Right renal cortex interstitium (tissue), 3 donors: ENCODE results near the gene PECR. TPM values are rescaled to one million over a fixed set of nuclear protein-coding genes. Genes with fewer than 3 reads are reported as not detected.
"Not testable (repeated sequence)": the region's sequence is repeated elsewhere in the genome, so short reads cannot be mapped to it uniquely, and the experiment has no call there.

Experiments used
- DNase-seq, 3 donors: peaks; one replicate each; pipeline ENCODE4 v3.0.0-alpha.2; 2013; ENCODE audit warnings: low read depth in 3 of 3, low spot score in 2 of 3
- polyA plus RNA-seq, 3 donors: library from polyadenylated mRNA; unstranded; fragments of 120-200 nt; gene quantifications; one replicate each; pipeline ENCODE4 v1.2.1, GENCODE V29; 2013; ENCODE audit not compliant: insufficient read length in 3 of 3

Gene PECR
- polyA plus RNA-seq, 3 donors: 44.3 to 52.3 (median 45.6) TPM

DNA sequence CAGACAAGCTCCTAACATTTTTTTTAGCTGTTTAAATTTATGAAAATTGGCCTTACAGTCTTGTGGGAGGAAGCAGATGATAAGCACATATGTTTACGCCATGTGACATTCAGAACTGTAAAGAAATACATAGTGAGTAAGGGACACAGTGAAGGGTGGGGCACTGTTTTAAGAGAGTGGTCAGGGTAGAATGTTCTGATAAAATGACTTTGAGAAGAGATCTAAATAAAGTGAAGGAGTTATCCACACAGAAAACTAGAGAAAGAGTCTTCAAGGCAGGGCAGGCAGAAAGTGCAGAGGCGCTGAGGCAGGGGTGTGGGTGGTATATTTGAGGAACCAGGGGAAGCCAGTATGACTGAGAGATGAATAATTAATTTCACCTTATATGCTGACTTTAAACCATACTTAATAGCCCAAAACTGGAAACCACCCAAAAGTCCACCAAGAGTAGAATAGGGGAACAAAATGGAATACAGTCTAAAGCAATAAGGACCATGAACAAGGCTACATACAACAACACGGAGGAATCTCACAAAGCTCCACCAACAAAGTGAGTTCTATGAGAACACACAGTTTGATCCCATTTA, 76.8 kb downstream of the PECR start:
- no peak for DNase-seq

DNA sequence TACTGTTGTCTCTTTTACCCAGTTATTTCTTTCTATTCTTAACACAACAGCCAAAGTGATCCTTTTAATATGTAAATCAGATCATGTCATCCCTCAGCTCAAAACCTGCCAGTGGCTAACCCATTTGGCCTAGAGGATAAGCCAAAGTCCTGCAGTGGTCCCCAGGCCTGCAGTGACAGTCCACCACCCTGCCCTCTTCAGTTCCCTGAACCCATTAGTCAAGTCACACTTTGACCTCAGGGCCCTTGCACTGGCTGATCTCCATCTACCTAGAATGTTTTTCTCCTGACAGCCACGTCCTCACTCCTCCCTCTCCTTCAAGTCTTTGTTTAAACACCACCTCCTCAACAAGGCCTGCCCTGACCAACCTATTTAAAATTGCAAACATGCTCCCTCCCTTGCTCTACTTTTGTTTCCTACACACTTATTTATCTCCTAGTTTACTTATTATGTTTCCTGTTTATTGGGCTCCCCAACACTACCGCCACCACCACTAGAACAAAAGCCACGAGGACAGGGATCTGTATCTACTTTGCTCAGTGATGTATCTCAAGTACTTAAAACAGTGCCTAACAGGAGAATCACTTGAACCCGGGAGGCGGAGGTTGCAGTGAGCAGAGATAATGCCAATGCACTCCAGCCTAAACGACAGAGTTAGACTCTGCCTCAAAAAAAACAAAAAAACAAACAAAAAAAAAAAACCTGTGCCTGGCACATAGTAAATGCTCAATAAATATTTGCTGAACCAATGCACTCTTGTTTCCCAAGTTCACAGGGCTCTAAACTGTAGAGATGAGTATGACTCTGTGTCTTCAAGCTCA, 77.5 kb downstream of the PECR start:
- DNase-seq: no peak

DNA sequence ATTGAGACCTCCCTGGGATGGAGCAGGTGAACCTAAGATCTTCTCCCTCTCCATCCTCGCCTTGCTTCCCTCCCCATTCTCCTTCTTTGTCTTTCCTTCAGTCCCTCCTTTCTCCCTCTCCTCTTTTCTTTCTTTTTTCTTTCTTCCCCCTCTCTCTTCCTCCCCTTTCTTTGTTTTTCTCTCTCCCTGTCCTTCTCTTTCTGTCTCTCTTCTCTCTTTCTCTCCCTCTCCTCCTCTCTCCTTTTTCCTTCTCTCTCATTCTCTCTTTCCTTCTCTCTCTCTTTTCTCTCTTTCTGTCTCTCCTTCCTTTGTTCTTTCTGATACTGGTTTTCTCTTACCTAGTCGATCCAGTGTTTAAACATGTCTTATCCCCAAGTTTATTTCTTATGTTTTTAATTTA, 78.9 kb downstream of the PECR start:
- no peak for DNase-seq

DNA sequence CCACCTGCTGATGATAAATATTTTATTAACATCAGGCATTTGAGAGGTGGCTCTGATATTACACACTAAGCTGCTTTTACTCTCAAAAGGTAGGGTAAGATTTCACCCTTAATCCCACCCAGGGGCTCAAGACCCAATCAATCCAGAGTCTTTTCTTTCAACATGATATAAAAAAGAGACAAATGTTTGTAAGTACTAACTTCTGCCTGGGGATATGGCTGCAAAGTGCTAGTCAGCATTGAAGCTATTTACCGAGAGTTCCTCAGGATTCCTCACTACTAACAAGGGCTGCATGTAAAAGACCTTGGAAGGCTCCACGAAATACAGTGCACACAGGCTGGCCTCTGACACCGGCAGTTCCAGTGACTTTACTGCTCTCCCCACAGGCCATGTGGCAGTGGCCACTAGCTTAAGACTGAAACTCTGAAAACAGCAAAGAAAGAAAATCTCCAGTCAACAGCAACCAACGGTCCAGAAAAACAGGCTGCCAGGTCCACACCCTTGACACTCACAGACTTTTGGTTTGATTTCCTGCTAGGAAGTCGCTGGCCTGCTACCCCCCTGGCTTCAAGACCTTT, 79.4 kb downstream of the PECR start:
- no peak for DNase-seq

DNA sequence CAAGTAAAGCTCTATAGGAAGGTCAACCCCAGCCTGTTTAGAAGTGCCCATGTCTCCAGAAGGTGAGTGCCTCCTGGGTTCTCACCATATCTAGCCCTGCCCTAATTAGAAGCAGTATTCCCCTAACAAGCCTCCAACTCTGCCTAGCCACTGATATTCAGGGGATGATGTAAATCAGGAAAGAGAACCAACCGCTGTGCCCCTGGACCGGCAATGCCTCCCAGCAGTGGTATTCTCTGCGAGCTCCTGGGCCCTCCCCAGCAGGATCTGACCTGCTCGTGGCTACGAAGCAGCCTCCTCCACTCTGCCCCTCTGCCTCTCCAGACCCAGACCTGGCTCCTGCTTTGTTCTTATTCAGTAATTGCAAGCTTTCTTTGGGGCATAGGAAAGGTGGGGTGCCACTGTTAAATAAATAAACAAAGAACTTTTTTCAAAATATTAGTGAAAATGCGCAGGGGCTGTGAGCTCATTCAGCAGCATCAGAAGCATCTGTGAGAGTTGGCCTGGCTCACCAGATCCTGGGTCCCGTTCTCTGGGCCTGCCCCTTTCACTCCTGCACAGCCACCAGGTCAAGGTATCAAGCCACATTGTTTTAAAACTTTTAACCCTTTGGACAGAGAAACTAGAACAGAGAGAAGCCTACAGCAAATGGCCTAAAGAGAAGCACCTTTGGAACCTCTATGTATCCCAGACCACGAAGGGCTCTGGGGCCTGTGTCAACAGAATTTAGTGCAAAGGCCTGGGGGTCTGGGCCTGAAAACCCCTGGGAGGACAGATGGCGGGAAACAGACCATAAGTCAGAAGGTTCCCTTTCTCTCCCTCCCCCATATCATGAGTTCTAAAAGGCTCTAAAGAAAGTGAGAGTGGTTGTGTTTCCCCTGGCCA, 80.2 kb downstream of the PECR start:
- DNase-seq: no peak

DNA sequence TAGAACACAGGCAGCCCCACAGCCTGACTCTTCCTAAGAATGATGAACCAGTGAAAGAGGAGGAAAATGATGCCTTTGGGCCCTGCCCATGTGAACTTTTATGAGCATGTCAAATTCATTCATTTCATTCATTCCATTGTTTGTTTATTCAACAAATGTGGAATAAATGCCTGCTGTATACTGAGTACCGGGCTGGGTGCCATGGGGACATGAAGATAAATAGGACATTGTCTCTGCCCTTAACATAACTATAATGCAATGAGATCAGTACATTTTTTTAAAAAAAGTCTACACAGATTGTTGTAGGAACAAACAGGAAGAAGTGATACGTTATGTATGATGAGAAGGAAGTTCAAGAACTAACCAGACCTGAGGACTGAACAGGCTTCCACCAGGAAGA, 83.0 kb downstream of the PECR start:
- DNase-seq: no peak

DNA sequence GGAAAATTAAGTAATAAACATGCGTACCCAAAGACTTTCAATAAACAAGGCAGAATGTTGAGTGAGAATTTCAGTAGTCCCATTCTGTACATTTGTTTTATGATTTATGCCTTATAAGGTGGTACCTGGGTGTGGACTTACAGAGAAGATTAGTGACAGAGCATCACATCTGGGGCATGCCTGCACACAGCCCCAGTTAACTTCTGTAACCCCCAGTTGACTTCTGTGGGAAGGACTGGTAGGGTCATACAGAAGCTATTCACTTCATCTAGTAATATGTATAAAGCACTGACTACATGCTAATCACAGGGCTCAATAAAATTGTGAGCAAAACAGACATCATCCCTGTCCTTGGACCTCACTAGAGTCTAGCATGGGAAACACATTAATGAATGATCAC, 84.4 kb downstream of the PECR start:
- DNase-seq: no peak

DNA sequence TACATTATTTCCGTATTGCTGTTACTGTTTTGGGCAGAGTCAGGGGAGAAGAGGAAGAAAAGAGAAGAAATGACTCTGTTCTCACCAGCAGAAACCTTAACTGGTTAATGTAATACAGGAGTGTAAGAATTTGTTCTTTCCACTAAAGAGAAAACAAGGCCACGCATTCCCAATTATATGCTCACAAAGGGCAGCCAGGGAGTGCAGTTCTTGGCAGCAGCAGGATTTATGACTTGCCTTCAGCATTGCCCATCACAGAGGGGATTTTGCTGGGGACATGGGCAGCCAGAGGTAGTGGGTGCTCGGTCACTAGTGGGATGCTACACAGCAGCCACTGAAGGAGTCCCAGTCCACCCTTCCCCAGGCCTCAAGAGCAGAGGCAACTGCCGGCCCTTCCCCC, 86.7 kb downstream of the PECR start:
- DNase-seq: no peak

DNA sequence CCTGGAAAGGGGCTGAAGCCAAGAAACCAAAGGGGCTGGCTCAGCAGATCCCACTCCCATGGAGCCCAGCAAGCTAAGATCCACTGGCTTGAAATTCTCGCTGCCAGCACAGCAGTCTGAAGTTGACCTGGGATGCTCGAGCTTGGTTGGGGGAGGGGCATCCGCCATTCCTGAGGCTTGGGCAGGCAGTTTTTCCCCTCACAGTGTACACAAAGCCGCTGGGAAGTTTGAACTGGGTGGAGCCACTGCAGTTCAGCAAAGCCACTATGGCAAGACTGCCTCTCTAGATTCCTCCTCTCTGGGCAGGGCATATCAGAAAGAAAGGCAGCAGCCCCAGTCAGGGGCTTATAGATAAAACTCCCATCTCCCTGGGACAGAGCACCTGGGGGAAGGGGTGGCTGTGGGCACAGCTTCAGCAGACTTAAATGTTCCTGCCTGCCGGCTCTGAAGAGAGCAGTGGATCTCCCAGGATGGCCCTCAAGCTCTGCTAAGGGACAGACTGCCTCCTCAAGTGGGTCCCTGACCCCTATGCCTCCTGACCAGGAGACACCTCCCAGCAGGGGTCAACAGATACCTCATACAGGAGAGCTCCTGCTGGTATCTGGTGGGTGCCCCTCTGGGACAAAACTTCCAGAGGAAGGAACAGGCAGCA, 92.9 kb downstream of the PECR start:
- DNase-seq: not testable (repeated sequence)

Other genes with a start within 250 kb of the PECR start
- 10 to 100 TPM; 16.0 to 20.1 (median 19.6) TPM for gene MREG, start 68.3 kb downstream of the PECR start, polyA plus RNA-seq
- gene TMEM169, start 110 bp upstream of the PECR start, polyA plus RNA-seq: 10 to 100 TPM; 13.4 to 15.8 (median 14.1) TPM
- 100 to 1,000 TPM; 364 to 420 (median 409) TPM for gene XRCC5, start 27.5 kb upstream of the PECR start, polyA plus RNA-seq